Activated T-helper 1 cell treated with Interleukin-2 at 50 U/mL for 16 hours (primary cell): ENCODE results near the gene CACNA1A.

Experiments used
- DNase-seq: peaks from one replicate; pipeline ENCODE4 v3.0.0-alpha.2; 2020; ENCODE audit warnings: low read depth

CACNA1A gene

DNA sequence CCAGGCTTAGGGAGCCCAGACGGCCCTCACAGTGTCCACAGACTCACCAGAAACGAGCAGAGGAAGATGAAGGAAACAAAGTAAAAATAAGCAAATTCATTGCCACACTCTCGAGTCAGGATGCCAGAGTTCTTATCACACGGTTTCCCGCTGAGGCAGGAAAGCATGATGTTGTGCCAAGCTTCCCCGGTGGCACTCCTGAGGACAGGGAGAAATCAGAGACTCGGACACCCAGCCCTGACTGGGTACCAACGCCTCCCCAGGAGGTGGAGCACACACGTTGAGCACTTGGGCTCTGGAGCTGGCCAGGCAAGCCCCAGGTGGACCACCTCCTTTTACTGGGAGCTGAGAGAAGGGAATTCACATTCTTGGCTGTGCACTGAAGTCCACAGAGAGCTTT lies 274.6 kb downstream of the CACNA1A start:
- DNase-seq, result no peak

DNA sequence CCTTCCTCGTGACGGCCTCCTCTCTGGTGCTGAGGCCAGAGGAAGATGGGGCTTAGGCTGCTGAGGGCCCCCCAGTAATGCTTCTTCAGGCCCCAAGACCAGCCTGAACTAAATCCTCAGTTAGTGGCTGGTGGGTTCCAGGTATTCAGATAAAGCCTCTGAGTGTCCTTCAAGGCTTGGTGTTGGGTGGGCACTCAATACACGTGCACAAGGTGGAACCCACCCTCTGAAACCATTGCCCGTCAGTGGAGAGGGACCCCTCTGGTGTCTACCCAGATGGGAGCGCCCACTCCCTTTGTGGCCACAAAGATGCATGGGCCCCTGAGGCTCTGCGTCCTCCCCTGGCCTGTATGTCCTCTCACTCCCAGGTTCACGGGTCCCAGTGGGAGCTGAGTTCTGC lies 277.0 kb downstream of the CACNA1A start:
- DNase-seq, result no peak

DNA sequence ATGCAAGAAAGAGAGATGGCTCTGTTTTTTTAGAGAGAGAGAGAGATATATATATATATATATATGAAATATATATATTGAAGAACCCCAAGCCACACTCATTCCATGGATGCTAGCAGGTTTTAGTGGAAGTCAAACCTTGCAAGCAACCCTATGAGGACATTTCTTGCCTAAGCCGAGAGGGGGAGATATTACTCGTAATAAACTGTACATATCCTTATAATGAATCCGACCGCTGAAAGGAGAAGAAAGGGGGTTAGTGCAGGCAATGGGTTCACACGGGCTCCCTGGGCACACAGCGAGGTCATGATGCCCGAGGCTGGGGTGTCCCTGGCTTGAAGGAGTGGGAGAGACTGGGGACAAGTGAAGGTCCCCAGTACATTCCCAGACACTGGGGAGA lies 277.7 kb downstream of the CACNA1A start:
- no peak for DNase-seq

DNA sequence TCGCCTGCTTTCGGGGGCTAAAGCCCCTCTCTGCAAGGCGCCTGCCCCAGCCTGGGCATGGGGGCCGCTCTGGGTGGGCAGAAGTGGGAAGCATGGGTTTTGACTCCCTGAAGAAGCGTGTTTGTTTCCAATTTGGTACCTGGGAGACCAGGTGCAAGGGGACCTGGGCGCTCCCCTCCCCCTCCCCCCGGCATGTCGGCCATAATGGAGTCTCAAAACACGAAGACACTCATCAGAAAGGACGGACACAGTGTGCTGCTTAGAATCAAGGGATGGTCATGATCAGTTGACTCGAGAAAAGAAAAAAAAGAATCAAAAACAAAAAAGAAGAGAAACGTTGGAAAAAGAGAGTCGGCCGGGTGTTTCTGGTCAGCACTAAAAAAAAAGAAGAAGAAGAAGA lies 279.3 kb downstream of the CACNA1A start:
- DNase-seq, result no peak

DNA sequence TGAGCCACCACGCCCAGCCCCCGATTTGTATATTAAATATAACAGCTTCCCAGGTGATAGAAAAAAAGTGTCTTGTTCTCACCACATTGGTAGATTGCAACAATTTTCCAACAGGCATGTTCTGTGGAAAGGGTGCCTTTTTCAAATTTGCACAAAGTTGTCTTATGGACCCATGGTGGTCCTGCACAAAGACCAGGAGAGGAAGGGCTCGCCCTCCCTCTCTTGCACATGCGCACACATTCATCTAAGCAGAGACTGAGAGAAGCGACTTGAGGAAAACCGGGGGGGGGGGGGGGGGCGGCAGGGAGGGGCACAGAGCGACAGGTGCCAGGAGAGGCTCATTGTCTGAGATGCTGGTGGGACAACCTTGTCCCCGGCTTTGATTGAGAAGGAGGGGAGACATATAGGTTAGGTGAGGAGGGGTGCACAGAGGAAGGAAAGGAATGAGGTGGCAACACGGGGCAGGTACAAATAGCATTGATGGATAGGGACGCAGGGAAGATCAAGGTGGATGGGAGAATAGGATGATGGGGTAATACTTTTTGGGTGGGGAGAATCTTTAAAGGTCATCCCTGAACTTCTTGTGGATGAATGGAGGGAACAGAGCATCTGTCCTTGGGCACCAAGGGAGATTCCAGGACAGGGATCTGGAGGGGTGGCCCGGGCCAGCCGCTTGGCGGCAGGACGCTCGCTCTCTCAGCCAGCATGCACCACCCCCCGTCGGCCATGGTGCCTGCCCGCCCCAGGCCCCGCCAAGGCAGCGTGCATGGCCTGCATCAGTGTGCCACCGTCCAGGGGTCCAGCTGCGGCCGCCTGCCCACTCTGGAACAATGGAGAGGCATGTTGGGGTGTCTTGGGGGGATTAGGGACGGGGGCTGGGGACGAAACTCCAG lies 280.1 kb downstream of the CACNA1A start:
- no peak for DNase-seq

GRCh38 chr19:13225085-13225484 lies 281.2 kb downstream of the CACNA1A start:
- no peak for DNase-seq

- DNase-seq, result no peak
Observed at GRCh38 chr19:13220847-13221246, 285.4 kb downstream of the CACNA1A start.

- peak; percentile 20 for DNase-seq
Observed at GRCh38 chr19:13215572-13216380, 290.5 kb downstream of the CACNA1A start.

DNA sequence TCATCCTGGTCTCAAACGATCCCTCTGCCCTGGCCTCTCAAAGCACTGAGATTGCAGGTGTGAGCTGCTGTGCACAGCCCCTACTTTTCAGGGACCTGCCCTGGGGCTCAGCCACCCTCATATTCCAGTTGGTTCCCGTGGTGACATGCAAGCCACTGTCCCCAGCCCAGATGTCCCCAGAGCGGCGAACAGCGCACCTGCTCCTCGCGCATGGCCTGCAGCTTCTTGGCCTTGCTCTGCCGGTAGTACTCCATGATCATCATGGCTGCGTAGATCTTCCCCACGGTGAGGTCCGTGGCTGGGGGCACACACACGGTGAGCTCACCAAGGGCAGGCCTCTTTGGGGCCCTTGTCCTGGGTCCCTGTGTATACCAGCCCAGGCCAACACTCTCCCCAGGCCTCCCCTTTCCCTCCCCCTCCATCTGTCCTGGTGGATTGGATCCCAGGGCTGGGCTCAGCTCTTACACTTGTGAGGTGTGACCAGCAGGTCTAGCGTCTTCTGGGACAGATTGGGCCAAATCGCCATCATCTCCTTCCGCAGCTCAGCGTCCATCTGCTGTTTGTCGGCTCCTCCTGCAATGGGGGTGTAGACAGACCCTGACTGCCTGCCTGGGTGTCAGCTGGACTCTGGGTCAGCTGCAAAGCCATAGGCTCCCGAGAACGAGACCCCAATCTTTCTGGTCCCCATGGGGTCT lies 292.1 kb downstream of the CACNA1A start:
- no peak for DNase-seq

DNA sequence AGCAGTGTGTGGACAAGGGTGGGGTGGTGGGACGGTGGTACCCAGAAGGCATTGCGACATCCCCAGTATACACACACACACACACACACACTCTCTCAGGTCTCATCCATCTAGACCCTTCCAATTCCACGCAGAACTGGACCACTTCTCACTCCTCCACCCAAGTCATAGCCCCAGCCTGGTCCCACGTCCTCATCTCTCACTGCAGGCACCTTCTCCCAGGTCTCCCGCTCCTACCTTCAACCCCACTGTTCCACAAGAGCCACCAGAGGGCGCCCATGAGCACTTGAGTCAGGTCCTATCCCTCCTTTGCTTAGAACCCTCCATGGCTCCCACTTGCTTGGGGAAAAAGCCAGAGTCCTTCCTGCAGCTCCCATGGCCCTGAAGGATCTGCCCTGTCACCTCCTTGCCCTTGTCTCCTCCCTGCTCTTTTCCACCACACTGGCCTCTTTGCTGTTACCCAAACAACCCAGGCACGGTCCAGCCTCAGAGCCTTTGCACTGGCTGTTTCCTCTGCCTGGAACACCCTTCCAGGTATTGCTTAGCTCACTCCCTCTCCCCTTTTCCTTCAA lies 293.4 kb downstream of the CACNA1A start:
- DNase-seq, result peak; percentile 55

GRCh38 chr19:13211426-13212308 lies 294.6 kb downstream of the CACNA1A start:
- no peak for DNase-seq

- DNase-seq, result no peak
Observed at GRCh38 chr19:13210941-13211340, 295.3 kb downstream of the CACNA1A start.

DNA sequence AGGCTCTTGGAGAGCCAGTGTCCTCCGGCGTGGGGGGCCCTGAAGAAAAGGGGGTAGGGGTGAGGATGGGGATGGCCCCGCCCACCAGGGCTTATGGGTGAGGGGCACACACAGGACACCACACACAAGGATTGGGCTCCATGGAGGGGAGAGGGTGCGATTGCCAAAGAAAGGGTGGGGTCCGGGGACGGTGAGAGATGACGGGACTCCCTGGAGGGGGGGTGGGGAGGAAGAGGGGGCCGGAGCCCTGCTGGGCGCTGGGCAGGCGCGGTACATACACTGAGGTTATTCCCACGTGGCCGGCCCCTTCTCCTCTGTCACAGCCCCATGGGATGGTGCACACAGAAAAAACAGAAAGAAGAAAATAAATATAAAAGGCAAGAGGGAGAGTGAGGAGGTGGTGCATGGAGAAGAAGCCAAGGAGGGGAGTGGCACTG lies 295.9 kb downstream of the CACNA1A start:
- no peak for DNase-seq

GRCh38 chr19:13209484-13210338 lies 296.6 kb downstream of the CACNA1A start:
- no peak for DNase-seq

DNA sequence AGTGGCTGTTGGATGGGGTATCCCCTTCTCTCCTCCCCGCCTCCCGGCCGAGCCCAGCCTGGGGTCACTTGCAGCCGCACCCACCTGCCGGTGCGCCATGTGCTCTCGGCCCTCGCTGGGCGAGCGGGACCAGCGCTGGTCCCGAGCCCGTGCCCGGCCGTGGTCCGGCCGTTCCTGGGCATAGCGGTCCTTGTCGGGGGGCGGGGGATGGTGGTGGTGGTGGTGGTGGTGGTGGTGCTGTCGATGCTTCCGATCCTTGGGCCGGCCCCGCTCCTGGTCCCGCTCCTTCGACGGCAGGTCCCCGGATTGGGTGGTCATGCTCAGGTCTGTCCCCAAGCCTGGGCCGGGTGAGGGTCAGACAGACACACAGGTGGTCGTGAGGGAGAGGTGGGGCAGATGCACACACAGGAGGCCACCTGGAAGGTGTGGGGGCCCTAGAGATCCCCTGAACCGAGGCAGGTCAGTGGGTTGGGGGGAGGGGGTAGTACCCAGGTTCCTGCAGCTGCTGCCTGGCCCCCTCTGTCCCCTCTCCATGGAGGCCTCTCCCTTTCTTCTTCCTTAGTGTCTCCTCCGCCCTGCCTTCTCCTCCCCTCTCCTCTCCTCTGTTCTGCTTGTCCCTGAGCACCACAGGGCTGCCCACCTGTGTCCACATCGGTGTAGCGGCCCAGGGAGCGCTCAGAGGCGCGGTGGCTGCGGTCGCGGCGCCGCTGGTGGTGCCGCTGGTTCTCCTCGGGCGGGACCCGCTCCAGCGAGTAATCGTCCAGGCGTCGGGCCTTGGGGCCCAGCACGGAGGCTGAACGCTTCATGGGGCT lies 297.4 kb downstream of the CACNA1A start:
- no peak for DNase-seq

DNA sequence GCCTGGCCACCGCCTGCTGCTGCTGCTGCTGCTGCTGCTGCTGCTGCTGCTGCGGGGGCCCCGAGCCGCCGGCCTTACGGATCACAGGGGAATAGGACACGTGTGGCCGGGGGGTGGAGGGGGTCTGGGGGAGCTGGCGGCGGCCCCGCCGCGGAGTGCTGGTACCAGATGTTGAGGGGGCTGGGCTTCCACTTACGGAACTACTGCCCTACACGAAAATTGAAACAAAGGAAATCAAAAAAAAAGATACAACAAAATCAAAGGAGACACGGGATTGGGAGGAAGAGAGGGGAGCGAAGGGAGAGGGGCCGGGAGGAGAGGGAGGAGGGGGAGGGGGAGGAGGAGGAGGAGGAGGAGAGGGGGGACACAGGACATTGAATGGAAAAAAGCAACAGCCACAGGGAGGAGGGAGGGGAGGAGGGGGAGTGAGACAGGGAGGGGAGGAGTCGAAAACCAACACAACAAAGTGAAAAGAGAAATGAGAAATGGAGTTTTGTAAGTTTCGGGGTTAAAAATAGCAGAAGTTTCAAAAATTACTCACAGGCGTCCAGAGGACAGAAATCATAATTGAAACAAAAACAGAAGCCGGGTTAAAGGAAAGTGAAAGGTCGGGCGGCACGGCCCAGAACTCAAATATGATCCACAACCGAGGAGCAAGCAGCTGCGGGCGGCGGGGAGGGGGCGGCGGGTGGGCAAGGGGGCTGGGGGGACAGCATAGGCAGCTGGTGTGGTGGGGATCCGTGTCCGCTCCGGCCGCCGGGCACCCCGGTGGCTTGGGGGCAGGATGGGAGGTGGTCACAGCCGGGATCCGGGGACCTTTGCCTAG lies 298.2 kb downstream of the CACNA1A start:
- peak; percentile 15 for DNase-seq

GRCh38 chr19:13207237-13207845 lies 298.9 kb downstream of the CACNA1A start:
- no peak for DNase-seq

DNA sequence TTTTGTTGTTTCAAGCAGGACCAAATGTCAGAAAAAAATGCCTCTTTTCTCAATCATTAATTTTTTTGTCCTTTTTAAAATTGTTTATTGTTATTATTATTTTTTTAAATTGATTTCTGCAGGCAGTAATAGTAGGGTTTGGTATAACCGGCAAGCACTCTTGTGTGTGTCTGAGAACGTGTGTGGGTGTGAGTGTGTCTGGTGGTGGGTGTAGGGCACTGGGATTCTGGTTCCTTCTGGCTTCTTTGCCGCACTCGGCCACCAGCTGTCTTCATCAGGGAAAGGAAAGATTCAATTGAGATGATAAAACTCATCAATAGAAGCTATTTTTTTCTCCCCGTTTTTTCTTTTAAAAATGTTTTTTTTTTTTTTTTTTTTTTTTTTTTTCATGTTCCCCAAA lies 299.7 kb downstream of the CACNA1A start:
- no peak for DNase-seq
